Measurements from ENCODE around the gene LRP1B. TPM values are rescaled to one million over a fixed set of nuclear protein-coding genes. Genes with fewer than 3 reads are reported as not detected.

The LRP1B gene
- total and polyA plus RNA-seq, 2 donors (not counting 1 experiment from before 2014, with no cell fraction given), result under 0.01 to 0.01 TPM

- Histone ChIP-seq H3K9ac (ENCODE audit: insufficient read depth, low read length) (no peak overlapping the region), H3K36me3 (ENCODE audit: control insufficient read depth, insufficient read depth, low read length) (no peaks in the 10 kb centered on the region), H3K79me2 (ENCODE audit: control insufficient read depth, insufficient read depth, low read length) (no peaks in the 10 kb centered on the region), H2AFZ (ENCODE audit: low read length) (no peak overlapping the region), H3K9me3 (ENCODE audit: control insufficient read depth, insufficient read depth, low read depth, low read length) (no peaks in the 10 kb centered on the region), H3K4me2 (ENCODE audit: extremely low read depth, insufficient read depth, low read length) (no peak overlapping the region), H3K27me3 (ENCODE audit: control insufficient read depth, insufficient read depth, low read length) (no peaks in the 10 kb centered on the region), H4K20me1 (ENCODE audit: control insufficient read depth, extremely low read depth, insufficient read depth, low read length) (no peaks in the 10 kb centered on the region), H3K27ac (ENCODE audit: insufficient read depth, low read length) (no peak overlapping the region), H3K4me1 (ENCODE audit: control insufficient read depth, extremely low read depth, insufficient read depth, low read length) (no peaks in the 10 kb centered on the region), H3K4me3 (replicated peaks in 1 of 4; ENCODE audit: control extremely low read depth in 1 of 4, insufficient read depth in 1 of 4, low read depth in 3 of 4, low read length in 4 of 4) (no peak overlapping the region)
- no peak for TF ChIP-seq CTCF (conservative IDR thresholded peaks at IDR 0.05 in 1 of 2, IDR thresholded peaks at IDR 0.05 in 1 of 2; ENCODE audit: low read depth in 1 of 2, low read length in 2 of 2)
- no peak for TF ChIP-seq EZH2 (IDR thresholded peaks at IDR 0.05; ENCODE audit: low read length, missing control alignments)
- peak in 1 of 2 donors; percentile 2 for DNase-seq (ENCODE audit: low read depth in 2 of 2)
Measured at GRCh38 chr2:140256080-140256479, 1874.7 kb downstream of the LRP1B start.

- no peak for TF ChIP-seq CTCF (conservative IDR thresholded peaks at IDR 0.05 in 1 of 2, IDR thresholded peaks at IDR 0.05 in 1 of 2; ENCODE audit: low read depth in 1 of 2, low read length in 2 of 2)
- TF ChIP-seq EZH2 (IDR thresholded peaks at IDR 0.05; ENCODE audit: low read length, missing control alignments), result no peak
- no peaks in the 10 kb centered on the region for H3K4me1 ChIP-seq (ENCODE audit: control insufficient read depth, extremely low read depth, insufficient read depth, low read length)
- no peak overlapping the region for H3K9ac ChIP-seq (ENCODE audit: insufficient read depth, low read length)
- no peak overlapping the region for H3K27ac ChIP-seq (ENCODE audit: insufficient read depth, low read length)
- no peaks in the 10 kb centered on the region for H3K79me2 ChIP-seq (ENCODE audit: control insufficient read depth, insufficient read depth, low read length)
- no peaks in the 10 kb centered on the region for H3K9me3 ChIP-seq (ENCODE audit: control insufficient read depth, insufficient read depth, low read depth, low read length)
- H3K4me3 ChIP-seq (replicated peaks in 1 of 4; ENCODE audit: control extremely low read depth in 1 of 4, insufficient read depth in 1 of 4, low read depth in 3 of 4, low read length in 4 of 4), result no peak overlapping the region
- H3K27me3 ChIP-seq (ENCODE audit: control insufficient read depth, insufficient read depth, low read length), result no peaks in the 10 kb centered on the region
- DNase-seq (ENCODE audit: low read depth in 2 of 2), result no peak
- H4K20me1 ChIP-seq (ENCODE audit: control insufficient read depth, extremely low read depth, insufficient read depth, low read length), result no peaks in the 10 kb centered on the region
- H2AFZ ChIP-seq (ENCODE audit: low read length), result no peak overlapping the region
- H3K36me3 ChIP-seq (ENCODE audit: control insufficient read depth, insufficient read depth, low read length), result no peaks in the 10 kb centered on the region
- H3K4me2 ChIP-seq (ENCODE audit: extremely low read depth, insufficient read depth, low read length), result no peak overlapping the region
Measured at GRCh38 chr2:140249821-140250220, 1881.0 kb downstream of the LRP1B start.

GRCh38 chr2:140248623-140249022, 1882.2 kb downstream of the LRP1B start:
- H3K36me3 ChIP-seq (ENCODE audit: control insufficient read depth, insufficient read depth, low read length), result no peaks in the 10 kb centered on the region
- no peak overlapping the region for H3K27ac ChIP-seq (ENCODE audit: insufficient read depth, low read length)
- H3K4me2 ChIP-seq (ENCODE audit: extremely low read depth, insufficient read depth, low read length), result no peak overlapping the region
- no peak overlapping the region for H3K4me3 ChIP-seq (replicated peaks in 1 of 4; ENCODE audit: control extremely low read depth in 1 of 4, insufficient read depth in 1 of 4, low read depth in 3 of 4, low read length in 4 of 4)
- H4K20me1 ChIP-seq (ENCODE audit: control insufficient read depth, extremely low read depth, insufficient read depth, low read length), result no peaks in the 10 kb centered on the region
- H3K9ac ChIP-seq (ENCODE audit: insufficient read depth, low read length), result no peak overlapping the region
- no peaks in the 10 kb centered on the region for H3K27me3 ChIP-seq (ENCODE audit: control insufficient read depth, insufficient read depth, low read length)
- no peaks in the 10 kb centered on the region for H3K79me2 ChIP-seq (ENCODE audit: control insufficient read depth, insufficient read depth, low read length)
- no peak overlapping the region for H2AFZ ChIP-seq (ENCODE audit: low read length)
- TF ChIP-seq EZH2 (IDR thresholded peaks at IDR 0.05; ENCODE audit: low read length, missing control alignments) (no peak), CTCF (conservative IDR thresholded peaks at IDR 0.05 in 1 of 2, IDR thresholded peaks at IDR 0.05 in 1 of 2; ENCODE audit: low read depth in 1 of 2, low read length in 2 of 2) (no peak)
- no peaks in the 10 kb centered on the region for H3K9me3 ChIP-seq (ENCODE audit: control insufficient read depth, insufficient read depth, low read depth, low read length)
- H3K4me1 ChIP-seq (ENCODE audit: control insufficient read depth, extremely low read depth, insufficient read depth, low read length), result no peaks in the 10 kb centered on the region
- DNase-seq (ENCODE audit: low read depth in 2 of 2), result peak in 1 of 2 donors; percentile 77

Data from fibroblast of lung (primary cell).